ENCODE data around the gene FAM111A.
"Not testable (repeated sequence)": the region's sequence is repeated elsewhere in the genome, so short reads cannot be mapped to it uniquely, and the experiment has no call there.

FAM111A gene, protein sequence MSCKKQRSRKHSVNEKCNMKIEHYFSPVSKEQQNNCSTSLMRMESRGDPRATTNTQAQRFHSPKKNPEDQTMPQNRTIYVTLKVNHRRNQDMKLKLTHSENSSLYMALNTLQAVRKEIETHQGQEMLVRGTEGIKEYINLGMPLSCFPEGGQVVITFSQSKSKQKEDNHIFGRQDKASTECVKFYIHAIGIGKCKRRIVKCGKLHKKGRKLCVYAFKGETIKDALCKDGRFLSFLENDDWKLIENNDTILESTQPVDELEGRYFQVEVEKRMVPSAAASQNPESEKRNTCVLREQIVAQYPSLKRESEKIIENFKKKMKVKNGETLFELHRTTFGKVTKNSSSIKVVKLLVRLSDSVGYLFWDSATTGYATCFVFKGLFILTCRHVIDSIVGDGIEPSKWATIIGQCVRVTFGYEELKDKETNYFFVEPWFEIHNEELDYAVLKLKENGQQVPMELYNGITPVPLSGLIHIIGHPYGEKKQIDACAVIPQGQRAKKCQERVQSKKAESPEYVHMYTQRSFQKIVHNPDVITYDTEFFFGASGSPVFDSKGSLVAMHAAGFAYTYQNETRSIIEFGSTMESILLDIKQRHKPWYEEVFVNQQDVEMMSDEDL

GRCh38 chr11:59142530-59143507, at the start of gene FAM111A:
Gene FAM111A, plus strand, starts transcription at chr11:59142856. Its CDS starts 6,017 bp downstream, at chr11:59148873.
- Mint-ChIP-seq H3K27ac (peak within 1 kb of the TSS; percentile 96), H3K9me3 (no peaks in the 10 kb centered on the region), H3K4me1 (ENCODE audit: low read depth) (peaks cover 50% of the 10 kb centered on the region), H3K36me3 (ENCODE audit: low read depth) (peaks cover 36% of the 10 kb centered on the region), H3K27me3 (ENCODE audit: low read depth) (no peaks in the 10 kb centered on the region), H3K4me3 (peak within 1 kb of the TSS; percentile 97)

DNA sequence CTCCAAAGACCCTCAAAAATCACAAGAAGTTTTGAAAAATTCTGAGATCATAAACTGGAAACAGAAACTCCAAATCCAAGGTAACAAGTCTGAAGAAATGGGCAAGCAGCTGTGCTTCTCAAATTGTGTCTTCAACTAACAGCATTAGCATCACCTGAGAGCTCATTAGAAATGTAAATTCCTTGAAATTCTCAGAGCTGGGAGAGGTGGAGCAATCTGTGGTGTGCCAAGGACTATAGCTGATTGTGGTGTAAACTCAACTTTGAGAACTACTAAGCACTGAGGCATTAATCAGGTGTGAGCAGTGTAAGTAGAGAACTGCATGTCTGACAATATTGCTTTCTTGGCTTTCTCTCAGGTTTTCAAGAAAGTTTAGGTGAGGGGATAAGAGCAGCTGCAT, 49.1 kb upstream of the FAM111A start:
- H3K27ac Mint-ChIP-seq; H3K9me3 Mint-ChIP-seq; H3K36me3 Mint-ChIP-seq (ENCODE audit: low read depth); H3K4me3 Mint-ChIP-seq; H3K4me1 Mint-ChIP-seq (ENCODE audit: low read depth): not testable (repeated sequence)
- H3K27me3 Mint-ChIP-seq (ENCODE audit: low read depth) = peaks cover 22% of the 10 kb centered on the region

DNA sequence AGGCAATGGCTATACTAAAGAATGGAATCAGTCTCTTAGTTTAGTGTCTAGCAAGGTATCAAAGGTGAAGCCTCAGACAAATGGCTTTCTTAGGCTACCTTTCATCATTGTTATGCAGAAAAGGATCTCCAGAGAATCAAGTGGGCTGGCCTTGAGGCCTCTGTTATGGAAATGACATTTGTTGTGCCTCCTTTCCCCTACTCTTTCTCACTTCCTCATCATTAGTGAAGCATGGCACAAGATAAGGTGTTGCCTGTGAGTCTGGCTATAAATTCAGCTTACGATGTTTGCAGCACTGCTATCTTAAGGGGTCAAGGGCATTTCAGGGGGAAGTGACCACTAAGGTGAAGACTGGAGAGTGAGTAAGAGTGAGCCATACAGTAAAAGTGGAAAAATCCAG, 47.4 kb upstream of the FAM111A start:
- H3K27ac Mint-ChIP-seq; H3K4me3 Mint-ChIP-seq; H3K4me1 Mint-ChIP-seq (ENCODE audit: low read depth); H3K36me3 Mint-ChIP-seq (ENCODE audit: low read depth); H3K9me3 Mint-ChIP-seq: not testable (repeated sequence)
- H3K27me3 Mint-ChIP-seq (ENCODE audit: low read depth) = peaks cover 24% of the 10 kb centered on the region

- H3K27me3 Mint-ChIP-seq (ENCODE audit: low read depth) = peaks cover 26% of the 10 kb centered on the region
- not testable (repeated sequence) for H3K4me1 Mint-ChIP-seq (ENCODE audit: low read depth); H3K27ac Mint-ChIP-seq; H3K4me3 Mint-ChIP-seq; H3K9me3 Mint-ChIP-seq; H3K36me3 Mint-ChIP-seq (ENCODE audit: low read depth)
These were observed 46.6 kb upstream of the FAM111A start for GRCh38 chr11:59095972-59096575.

DNA sequence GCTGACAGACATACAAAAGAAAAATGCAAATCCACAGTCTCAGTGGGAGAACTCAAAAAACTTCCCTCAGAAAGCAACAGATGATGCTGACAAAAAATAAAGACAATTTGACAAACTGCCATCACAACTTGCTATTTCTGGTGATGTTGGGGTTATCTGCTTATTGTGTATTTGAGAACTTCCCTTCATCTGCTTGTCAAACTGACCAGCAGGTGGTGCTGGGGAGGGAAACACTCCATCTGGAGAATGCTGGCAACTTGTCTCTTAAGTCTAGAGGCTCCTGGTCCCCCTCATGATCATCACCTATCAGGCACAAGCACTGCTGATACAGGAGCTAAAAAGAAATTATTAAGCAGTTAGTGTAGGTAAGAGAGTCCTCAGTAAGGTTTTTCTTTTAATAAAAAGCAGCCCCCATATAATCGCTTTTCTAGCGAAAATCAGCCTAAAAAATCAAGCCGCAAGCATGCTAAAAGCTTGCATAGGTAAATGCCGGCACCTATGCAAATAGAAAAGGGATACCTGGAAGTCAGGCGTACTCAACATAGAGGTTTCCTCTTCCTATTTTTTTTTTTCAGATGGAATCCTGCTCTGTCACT, 45.4 kb upstream of the FAM111A start:
- H3K27ac Mint-ChIP-seq = no peak overlapping the region
- H3K4me1 Mint-ChIP-seq (ENCODE audit: low read depth) = peaks cover 14% of the 10 kb centered on the region
- no peaks in the 10 kb centered on the region for H3K9me3 Mint-ChIP-seq
- no peaks in the 10 kb centered on the region for H3K36me3 Mint-ChIP-seq (ENCODE audit: low read depth)
- H3K27me3 Mint-ChIP-seq (ENCODE audit: low read depth) = peaks cover 26% of the 10 kb centered on the region
- H3K4me3 Mint-ChIP-seq = no peak overlapping the region

GRCh38 chr11:59097938-59098337, 44.7 kb upstream of the FAM111A start:
- not testable (repeated sequence) for H3K9me3 Mint-ChIP-seq; H3K4me3 Mint-ChIP-seq; H3K36me3 Mint-ChIP-seq (ENCODE audit: low read depth); H3K27ac Mint-ChIP-seq
- H3K4me1 Mint-ChIP-seq (ENCODE audit: low read depth) = peaks cover 15% of the 10 kb centered on the region
- peaks cover 21% of the 10 kb centered on the region for H3K27me3 Mint-ChIP-seq (ENCODE audit: low read depth)

- peaks cover 17% of the 10 kb centered on the region for H3K27me3 Mint-ChIP-seq (ENCODE audit: low read depth)
- peaks cover 31% of the 10 kb centered on the region for H3K4me1 Mint-ChIP-seq (ENCODE audit: low read depth)
- H3K9me3 Mint-ChIP-seq = no peaks in the 10 kb centered on the region
- peak overlapping the region; percentile 70 for H3K4me3 Mint-ChIP-seq
- H3K27ac Mint-ChIP-seq = no peak overlapping the region
- peaks cover 3% of the 10 kb centered on the region for H3K36me3 Mint-ChIP-seq (ENCODE audit: low read depth)
These were observed 40.3 kb upstream of the FAM111A start for GRCh38 chr11:59102259-59102765.

DNA sequence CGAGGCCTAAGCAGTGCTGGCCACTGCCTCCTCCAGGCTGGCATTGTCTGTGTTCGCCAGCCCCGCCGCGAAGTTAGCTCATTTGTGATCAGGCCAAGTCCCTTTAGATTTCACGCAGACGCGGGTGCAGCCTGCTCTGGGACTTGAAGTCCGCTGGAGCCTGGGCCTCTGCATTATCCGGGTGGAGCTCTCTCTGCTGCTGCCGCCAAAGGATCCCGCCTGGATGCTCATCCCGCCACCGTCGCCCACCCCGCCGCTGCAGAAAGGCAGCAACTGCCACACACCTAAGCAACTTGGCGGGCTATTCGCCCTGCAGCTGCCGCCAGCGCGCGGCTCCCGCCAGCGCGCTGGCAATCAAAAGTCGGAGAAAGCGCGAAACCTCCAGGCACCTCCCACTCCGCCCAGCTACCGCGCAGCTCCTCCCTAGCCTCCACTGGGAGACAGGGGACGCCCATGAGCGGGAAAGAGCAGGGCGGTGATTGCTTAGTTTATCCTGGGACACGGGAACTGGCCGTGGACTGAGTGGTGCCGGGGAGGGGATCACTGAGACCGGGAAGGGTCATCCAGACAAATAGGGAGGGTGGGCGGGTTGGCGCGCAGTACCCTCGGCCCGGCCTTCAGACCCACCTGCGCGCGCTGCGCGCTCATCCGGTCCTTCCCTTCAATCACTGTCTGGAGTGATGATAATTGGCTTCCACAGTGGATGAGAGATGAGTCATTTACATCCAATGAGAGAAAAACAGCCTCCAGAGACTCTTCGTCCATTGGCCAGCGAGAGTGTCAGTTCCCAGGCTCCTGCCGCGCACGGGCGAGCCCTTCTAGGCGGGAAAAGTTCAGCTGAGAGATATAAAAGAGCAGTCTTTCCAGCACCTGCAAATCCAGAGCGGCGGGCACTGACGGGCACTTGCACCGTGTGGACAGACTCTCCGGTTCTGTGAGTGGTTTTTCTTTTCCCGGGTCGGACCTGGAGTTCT, 36.0 kb upstream of the FAM111A start, which contains the start of gene FAM111B:
Gene FAM111B (plus strand): TSS at position 875 of the 974 bp plus-strand sequence. CDS start 2,389 bp downstream, outside the sequence.
- H3K27me3 Mint-ChIP-seq (ENCODE audit: low read depth) = no peaks in the 10 kb centered on the region
- peak within 1 kb of the TSS; percentile 91 for H3K27ac Mint-ChIP-seq
- H3K4me3 Mint-ChIP-seq = peak within 1 kb of the TSS; percentile 94
- H3K4me1 Mint-ChIP-seq (ENCODE audit: low read depth) = peaks cover 59% of the 10 kb centered on the region
- no peaks in the 10 kb centered on the region for H3K9me3 Mint-ChIP-seq
- H3K36me3 Mint-ChIP-seq (ENCODE audit: low read depth) = peaks cover 26% of the 10 kb centered on the region

GRCh38 chr11:59107721-59108120, 34.9 kb upstream of the FAM111A start:
- peak overlapping the region; percentile 94 for H3K4me3 Mint-ChIP-seq
- peak overlapping the region; percentile 91 for H3K27ac Mint-ChIP-seq
- H3K27me3 Mint-ChIP-seq (ENCODE audit: low read depth); H3K9me3 Mint-ChIP-seq: not testable (repeated sequence)
- peaks cover 57% of the 10 kb centered on the region for H3K4me1 Mint-ChIP-seq (ENCODE audit: low read depth)
- peaks cover 29% of the 10 kb centered on the region for H3K36me3 Mint-ChIP-seq (ENCODE audit: low read depth)

- Mint-ChIP-seq H3K27ac (no peak overlapping the region), H3K9me3 (peaks cover 5% of the 10 kb centered on the region), H3K4me1 (ENCODE audit: low read depth) (peaks cover 50% of the 10 kb centered on the region), H3K36me3 (ENCODE audit: low read depth) (peaks cover 73% of the 10 kb centered on the region), H3K27me3 (ENCODE audit: low read depth) (no peaks in the 10 kb centered on the region), H3K4me3 (no peak overlapping the region)
These were observed 30.2 kb upstream of the FAM111A start for GRCh38 chr11:59112494-59112893.

DNA sequence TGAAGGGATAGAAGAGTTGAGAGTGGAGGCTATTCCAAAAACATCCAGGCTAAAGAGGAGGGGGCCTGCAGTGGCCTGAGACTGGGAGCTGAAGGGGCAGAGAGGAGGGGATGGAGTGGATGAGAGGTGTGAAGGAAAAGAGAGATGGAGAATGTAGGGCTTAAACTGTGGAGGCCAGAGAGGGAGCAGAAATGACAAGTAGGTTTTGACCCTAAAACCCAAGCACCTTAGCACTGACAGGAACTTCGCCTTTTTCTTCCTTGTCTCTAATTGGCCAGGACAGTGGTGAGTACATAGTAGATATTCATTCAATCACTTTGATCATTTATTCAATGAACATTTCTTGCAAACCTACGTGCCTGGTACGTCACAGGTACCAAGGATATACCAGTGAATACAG, 28.3 kb upstream of the FAM111A start:
- H3K4me3 Mint-ChIP-seq = no peak overlapping the region
- H3K27me3 Mint-ChIP-seq (ENCODE audit: low read depth) = no peaks in the 10 kb centered on the region
- H3K4me1 Mint-ChIP-seq (ENCODE audit: low read depth) = peaks cover 33% of the 10 kb centered on the region
- no peak overlapping the region for H3K27ac Mint-ChIP-seq
- H3K36me3 Mint-ChIP-seq (ENCODE audit: low read depth) = peaks cover 83% of the 10 kb centered on the region
- H3K9me3 Mint-ChIP-seq = peaks cover 23% of the 10 kb centered on the region

DNA sequence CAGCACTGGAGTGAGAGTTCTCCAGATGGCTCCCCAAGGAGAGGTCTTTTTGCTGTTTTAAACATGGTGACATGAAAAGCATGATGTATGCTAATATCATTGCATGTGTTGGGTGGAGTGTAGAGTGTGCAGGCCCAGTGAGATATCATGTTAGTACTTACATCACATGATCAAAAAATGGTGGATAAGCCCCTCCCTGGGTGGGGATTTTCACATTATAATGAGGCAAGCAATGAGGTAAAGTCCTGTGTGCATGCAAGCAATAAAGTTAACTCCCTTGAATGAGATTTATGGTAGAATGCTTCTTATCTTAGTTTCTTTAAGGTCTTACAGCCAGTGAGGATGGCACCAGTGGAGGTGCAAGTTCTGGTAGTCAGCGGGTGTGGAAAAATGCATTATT, 27.1 kb upstream of the FAM111A start:
- peaks cover 82% of the 10 kb centered on the region for H3K36me3 Mint-ChIP-seq (ENCODE audit: low read depth)
- H3K4me1 Mint-ChIP-seq (ENCODE audit: low read depth) = peaks cover 23% of the 10 kb centered on the region
- no peak overlapping the region for H3K27ac Mint-ChIP-seq
- peaks cover 24% of the 10 kb centered on the region for H3K9me3 Mint-ChIP-seq
- no peaks in the 10 kb centered on the region for H3K27me3 Mint-ChIP-seq (ENCODE audit: low read depth)
- no peak overlapping the region for H3K4me3 Mint-ChIP-seq

DNA sequence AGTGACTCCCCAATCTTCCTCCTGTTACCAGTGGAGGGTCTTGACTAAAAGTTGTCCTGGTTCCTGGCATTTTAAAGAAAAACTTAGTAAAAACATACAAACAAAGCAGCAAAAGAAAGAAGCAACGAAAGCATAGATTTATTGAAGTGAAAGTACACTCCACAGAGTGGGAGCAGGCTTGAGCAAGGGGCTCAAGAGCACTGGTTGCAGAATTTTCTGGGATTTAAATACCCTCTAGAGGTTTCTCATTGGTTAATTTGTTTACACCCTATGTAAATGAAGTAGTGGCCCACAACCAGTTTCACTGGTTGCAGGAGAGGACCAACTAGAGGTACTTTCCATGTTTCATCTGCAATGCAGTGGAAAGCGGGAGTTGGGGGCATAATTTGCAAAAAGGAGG, 24.9 kb upstream of the FAM111A start:
- H3K4me3 Mint-ChIP-seq = no peak overlapping the region
- peaks cover 15% of the 10 kb centered on the region for H3K4me1 Mint-ChIP-seq (ENCODE audit: low read depth)
- H3K36me3 Mint-ChIP-seq (ENCODE audit: low read depth) = peaks cover 85% of the 10 kb centered on the region
- H3K9me3 Mint-ChIP-seq = peaks cover 28% of the 10 kb centered on the region
- H3K27ac Mint-ChIP-seq = no peak overlapping the region
- no peaks in the 10 kb centered on the region for H3K27me3 Mint-ChIP-seq (ENCODE audit: low read depth)
